Sigmoid colon (tissue), 7 donors: ENCODE results near the gene PLEKHH1. TPM values are rescaled to one million over a fixed set of nuclear protein-coding genes. Genes with fewer than 3 reads are reported as not detected.
A peak's percentile ranks its signal among the peaks of the same experiment; 100 is the strongest.

Experiments
- DNase-seq: peaks from one replicate; pipeline ENCODE4 v3.0.0-alpha.2; 2019
- H3K27ac ChIP-seq, 4 donors: fragments of 200-600 bp; sonication (generic); one replicate each; pipeline ENCODE4 v1.5.1; 2016 to 2019; ENCODE audit warnings: mild to moderate bottlenecking in 1 of 4
- H3K27me3 ChIP-seq, 3 donors: fragments of 200-600 bp; sonication (generic); one replicate each; pipeline ENCODE4 v1.5.1; 2019; ENCODE audit warnings: mild to moderate bottlenecking in 1 of 3
- H3K36me3 ChIP-seq, 4 donors: fragments of 200-600 bp; sonication (generic); one replicate each; pipeline ENCODE4 v1.5.1; 2016 to 2019
- H3K4me1 ChIP-seq, 4 donors: fragments of 200-600 bp; sonication (generic); one replicate each; pipeline ENCODE4 v1.5.1; 2017 to 2019
- H3K4me3 ChIP-seq, 4 donors: fragments of 200-600 bp; sonication (generic); one replicate each; pipeline ENCODE4 v1.5.1; 2017 to 2019; ENCODE audit warnings: mild to moderate bottlenecking in 2 of 4, moderate library complexity in 1 of 4
- H3K9me3 ChIP-seq, 4 donors: fragments of 200-600 bp in 3 of 4; sonication (generic) in 3 of 4; one replicate each; pipeline versions ENCODE4 v1.5.1 to v1.6.1; 2013 to 2019
- CTCF ChIP-seq, 4 experiments: fragments of 450-650 bp in 3 of 4; fragments of 200-600 bp in 1 of 4; IDR thresholded peaks; one replicate each; pipeline ENCODE4 v1.5.1; 2016 to 2019; ENCODE audit warnings: antibody characterized with exemption in 4 of 4, mild to moderate bottlenecking in 3 of 4, moderate library complexity in 2 of 4
- EP300 ChIP-seq, 4 donors: sonication (generic); formaldehyde crosslinking; IDR thresholded peaks; one replicate each; pipeline ENCODE4 v1.6.1; 2017; ENCODE audit warnings: antibody characterized with exemption in 4 of 4
- POLR2A ChIP-seq, 2 donors: fragments of 450-650 bp; IDR thresholded peaks; one replicate each; pipeline ENCODE4 v1.6.1; 2016; ENCODE audit warnings: antibody characterized with exemption in 2 of 2, mild to moderate bottlenecking in 2 of 2, moderate library complexity in 2 of 2
- POLR2AphosphoS5 ChIP-seq, 4 donors: sonication (generic); formaldehyde crosslinking; IDR thresholded peaks; one replicate each; pipeline ENCODE4 v1.6.1; 2017; ENCODE audit warnings: antibody characterized with exemption in 4 of 4
- WGBS, 2 donors: extraction: QIAGEN DNeasy Blood & Tissue Kit; methylation state at CpG; one replicate each; pipeline ENCODE4 v1.1.7; 2013; 5-methylcytosine and 5-hydroxymethylcytosine counted together
- intact Hi-C: fragments of 100-400 bp; cut with DNase I; formaldehyde crosslinking; loops from one replicate; pipeline ENCODE4 v1.15.1; 2023
- polyA plus RNA-seq, 3 donors: library from polyadenylated mRNA; stranded (reverse); fragments of 200-250 nt; gene quantifications; one replicate each; pipeline ENCODE4 v1.2.3, GENCODE V29; 2013
- total RNA-seq, 4 donors: library from RNA; depleted of rRNA; stranded (reverse); fragments of >200 nt; gene quantifications; one replicate each; pipeline ENCODE4 v1.1.0, GENCODE V29; 2016
- donor health status: healthy with polysubstance abuse.
- donor health status: Bipolar disorder and iron deficiency.
- donor health status: healthy.

PLEKHH1 gene
- total and polyA plus RNA-seq, 7 donors = 2.0 to 25.3 (median 8.0) TPM

GRCh38 chr14:67515386-67516079, 17.6 kb upstream of the PLEKHH1 start:
- Histone ChIP-seq H3K4me3 (peak overlapping the region; percentile 83 to 99 (median 94)), H3K27ac (peak overlapping the region in 3 of 4 donors; percentile 76 to 78 (median 77)), H3K4me1 (peaks cover 0 to 24% (median 18%) of the 10 kb centered on the region in 4 donors), H3K27me3 (no peaks in the 10 kb centered on the region), H3K36me3 (no peaks in the 10 kb centered on the region), H3K9me3 (no peaks in the 10 kb centered on the region)
- WGBS, 2 donors = 4 to 6% methylated on average over 45 of the region's 45 CpGs
- no peak for DNase-seq
- no peak for TF ChIP-seq POLR2AphosphoS5 (IDR thresholded peaks at IDR 0.05)
- TF ChIP-seq POLR2A (IDR thresholded peaks at IDR 0.05) = no peak
- no peak for TF ChIP-seq CTCF (IDR thresholded peaks at IDR 0.05)
- intact Hi-C loops = loop anchor here (5.0 to 10.0 kb wide), 2 partner anchors 73 to 189 kb away; partner anchors contain the start of gene RDH12

GRCh38 chr14:67516676-67517075, 16.4 kb upstream of the PLEKHH1 start:
- 40 to 54% methylated on average over 2 of the region's 2 CpGs for WGBS, 2 donors
- TF ChIP-seq EP300 (IDR thresholded peaks at IDR 0.05) (no peak), POLR2A (IDR thresholded peaks at IDR 0.05) (no peak), POLR2AphosphoS5 (IDR thresholded peaks at IDR 0.05) (no peak), CTCF (IDR thresholded peaks at IDR 0.05) (no peak)
- no peak overlapping the region for H3K4me3 ChIP-seq
- no peak overlapping the region for H3K27ac ChIP-seq
- intact Hi-C loops = loop anchor here (5.0 to 10.0 kb wide), 2 partner anchors 74 to 188 kb away; partner anchors contain the start of gene RDH12
- DNase-seq = no peak
- no peaks in the 10 kb centered on the region for H3K27me3 ChIP-seq
- no peaks in the 10 kb centered on the region for H3K9me3 ChIP-seq
- no peaks in the 10 kb centered on the region for H3K36me3 ChIP-seq
- peaks cover 0 to 24% (median 18%) of the 10 kb centered on the region in 4 donors for H3K4me1 ChIP-seq

- no peak overlapping the region for H3K4me3 ChIP-seq
- 72 to 76% methylated on average over 12 of the region's 12 CpGs for WGBS, 2 donors
- TF ChIP-seq POLR2AphosphoS5 (IDR thresholded peaks at IDR 0.05) = no peak
- no peak for TF ChIP-seq POLR2A (IDR thresholded peaks at IDR 0.05)
- no peak for TF ChIP-seq CTCF (IDR thresholded peaks at IDR 0.05)
- TF ChIP-seq EP300 (IDR thresholded peaks at IDR 0.05) = no peak
- no peaks in the 10 kb centered on the region for H3K36me3 ChIP-seq
- no peaks in the 10 kb centered on the region for H3K27me3 ChIP-seq
- peak; percentile 69 for DNase-seq
- H3K9me3 ChIP-seq = no peaks in the 10 kb centered on the region
- intact Hi-C loops = loop anchor here (5.0 to 10.0 kb wide), 2 partner anchors 75 to 188 kb away; partner anchors contain the start of gene RDH12
- H3K27ac ChIP-seq = no peak overlapping the region
- peaks cover 0 to 24% (median 18%) of the 10 kb centered on the region in 4 donors for H3K4me1 ChIP-seq
Measured at GRCh38 chr14:67517083-67517482, 16.0 kb upstream of the PLEKHH1 start.

GRCh38 chr14:67519406-67519805, 13.7 kb upstream of the PLEKHH1 start:
- Histone ChIP-seq H3K36me3 (no peaks in the 10 kb centered on the region), H3K27ac (no peak overlapping the region), H3K4me3 (no peak overlapping the region), H3K27me3 (peaks cover 0 to 3% (median 0%) of the 10 kb centered on the region in 3 donors), H3K9me3 (no peaks in the 10 kb centered on the region), H3K4me1 (peaks cover 0 to 17% (median 11%) of the 10 kb centered on the region in 4 donors)
- TF ChIP-seq POLR2AphosphoS5 (IDR thresholded peaks at IDR 0.05) (no peak), EP300 (IDR thresholded peaks at IDR 0.05) (no peak), POLR2A (IDR thresholded peaks at IDR 0.05) (no peak)
- no peak for DNase-seq
- WGBS, 2 donors = 90 to 95% methylated on average over 5 of the region's 5 CpGs
- intact Hi-C loops = loop anchor here (5.0 to 10.0 kb wide), 2 partner anchors 77 to 185 kb away; partner anchors contain the start of gene RDH12

GRCh38 chr14:67520482-67520881, 12.6 kb upstream of the PLEKHH1 start:
- Histone ChIP-seq H3K9me3 (no peaks in the 10 kb centered on the region), H3K4me3 (no peak overlapping the region), H3K27ac (no peak overlapping the region), H3K4me1 (peaks cover 0 to 13% (median 7%) of the 10 kb centered on the region in 4 donors), H3K27me3 (peaks cover 0 to 10% (median 0%) of the 10 kb centered on the region in 3 donors), H3K36me3 (no peaks in the 10 kb centered on the region)
- intact Hi-C loops = no loop called here
- TF ChIP-seq POLR2A (IDR thresholded peaks at IDR 0.05) (no peak), EP300 (IDR thresholded peaks at IDR 0.05) (no peak), POLR2AphosphoS5 (IDR thresholded peaks at IDR 0.05) (no peak), CTCF (IDR thresholded peaks at IDR 0.05) (no peak)
- no peak for DNase-seq
- 16 to 61% methylated on average over 1 of the region's 1 CpG for WGBS, 2 donors
